Measurements from ENCODE around the gene PLP2.
"Not testable (repeated sequence)": the region's sequence is repeated elsewhere in the genome, so short reads cannot be mapped to it uniquely, and the experiment has no call there.

- not testable (repeated sequence) for TF ChIP-seq JUND (CRISPR knock-in tag; IDR thresholded peaks at IDR 0.05); ZNF605 (CRISPR knock-in tag; IDR thresholded peaks at IDR 0.05); MED1 (CRISPR knock-in tag; IDR thresholded peaks at IDR 0.05); SP140L (CRISPR knock-in tag; IDR thresholded peaks at IDR 0.05; ENCODE audit: borderline replicate concordance); ZNF503 (CRISPR knock-in tag; IDR thresholded peaks at IDR 0.05); CHD2 (IDR thresholded peaks at IDR 0.05; ENCODE audit: low read depth, low read length); FOXC1 (CRISPR knock-in tag; IDR thresholded peaks at IDR 0.05; ENCODE audit: borderline replicate concordance); SNAPC2 (CRISPR knock-in tag; IDR thresholded peaks at IDR 0.05); HDAC2 (CRISPR knock-in tag; IDR thresholded peaks at IDR 0.05); ZNF224 (CRISPR knock-in tag; IDR thresholded peaks at IDR 0.05); CHCHD3 (CRISPR knock-in tag; IDR thresholded peaks at IDR 0.05)
- TF ChIP-seq, protein P1, sequence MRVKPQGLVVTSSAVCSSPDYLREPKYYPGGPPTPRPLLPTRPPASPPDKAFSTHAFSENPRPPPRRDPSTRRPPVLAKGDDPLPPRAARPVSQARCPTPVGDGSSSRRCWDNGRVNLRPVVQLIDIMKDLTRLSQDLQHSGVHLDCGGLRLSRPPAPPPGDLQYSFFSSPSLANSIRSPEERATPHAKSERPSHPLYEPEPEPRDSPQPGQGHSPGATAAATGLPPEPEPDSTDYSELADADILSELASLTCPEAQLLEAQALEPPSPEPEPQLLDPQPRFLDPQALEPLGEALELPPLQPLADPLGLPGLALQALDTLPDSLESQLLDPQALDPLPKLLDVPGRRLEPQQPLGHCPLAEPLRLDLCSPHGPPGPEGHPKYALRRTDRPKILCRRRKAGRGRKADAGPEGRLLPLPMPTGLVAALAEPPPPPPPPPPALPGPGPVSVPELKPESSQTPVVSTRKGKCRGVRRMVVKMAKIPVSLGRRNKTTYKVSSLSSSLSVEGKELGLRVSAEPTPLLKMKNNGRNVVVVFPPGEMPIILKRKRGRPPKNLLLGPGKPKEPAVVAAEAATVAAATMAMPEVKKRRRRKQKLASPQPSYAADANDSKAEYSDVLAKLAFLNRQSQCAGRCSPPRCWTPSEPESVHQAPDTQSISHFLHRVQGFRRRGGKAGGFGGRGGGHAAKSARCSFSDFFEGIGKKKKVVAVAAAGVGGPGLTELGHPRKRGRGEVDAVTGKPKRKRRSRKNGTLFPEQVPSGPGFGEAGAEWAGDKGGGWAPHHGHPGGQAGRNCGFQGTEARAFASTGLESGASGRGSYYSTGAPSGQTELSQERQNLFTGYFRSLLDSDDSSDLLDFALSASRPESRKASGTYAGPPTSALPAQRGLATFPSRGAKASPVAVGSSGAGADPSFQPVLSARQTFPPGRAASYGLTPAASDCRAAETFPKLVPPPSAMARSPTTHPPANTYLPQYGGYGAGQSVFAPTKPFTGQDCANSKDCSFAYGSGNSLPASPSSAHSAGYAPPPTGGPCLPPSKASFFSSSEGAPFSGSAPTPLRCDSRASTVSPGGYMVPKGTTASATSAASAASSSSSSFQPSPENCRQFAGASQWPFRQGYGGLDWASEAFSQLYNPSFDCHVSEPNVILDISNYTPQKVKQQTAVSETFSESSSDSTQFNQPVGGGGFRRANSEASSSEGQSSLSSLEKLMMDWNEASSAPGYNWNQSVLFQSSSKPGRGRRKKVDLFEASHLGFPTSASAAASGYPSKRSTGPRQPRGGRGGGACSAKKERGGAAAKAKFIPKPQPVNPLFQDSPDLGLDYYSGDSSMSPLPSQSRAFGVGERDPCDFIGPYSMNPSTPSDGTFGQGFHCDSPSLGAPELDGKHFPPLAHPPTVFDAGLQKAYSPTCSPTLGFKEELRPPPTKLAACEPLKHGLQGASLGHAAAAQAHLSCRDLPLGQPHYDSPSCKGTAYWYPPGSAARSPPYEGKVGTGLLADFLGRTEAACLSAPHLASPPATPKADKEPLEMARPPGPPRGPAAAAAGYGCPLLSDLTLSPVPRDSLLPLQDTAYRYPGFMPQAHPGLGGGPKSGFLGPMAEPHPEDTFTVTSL (CRISPR knock-in tag; IDR thresholded peaks at IDR 0.05; ENCODE audit: borderline replicate concordance): not testable (repeated sequence)
Observed at GRCh38 chrX:49127742-49128258, 43.9 kb upstream of the PLP2 start.
